ENCODE data around the gene PFN1.

Gene PFN1

GRCh38 chr17:4948166-4948930 is at the start of gene PFN1:
Gene PFN1, minus strand, starts transcription at chr17:4948530. Its CDS starts 136 bp downstream, at chr17:4948394.
- TF ChIP-seq CTCF (IDR thresholded peaks at IDR 0.05; ENCODE audit: unreplicated experiment in 3 of 3), result no peak
- H3K9me3 Mint-ChIP-seq, result no peaks in the 10 kb centered on the region
- peak within 1 kb of the TSS; percentile 98 to 99 (median 99) for H3K27ac Mint-ChIP-seq
- no peaks in the 10 kb centered on the region for H3K27me3 Mint-ChIP-seq (ENCODE audit: low read depth)
- H3K36me3 Mint-ChIP-seq (ENCODE audit: low read depth), result peaks cover 31% of the 10 kb centered on the region
- H3K4me3 Mint-ChIP-seq, result peak within 1 kb of the TSS; percentile 95 to 98 (median 96)
- H3K4me1 Mint-ChIP-seq, result peaks cover 46% of the 10 kb centered on the region

GRCh38 chr17:4997302-4998026 is 49.1 kb upstream of the PFN1 start, which contains the start of the genes INCA1 and KIF1C:
Gene INCA1, minus strand, starts transcription at chr17:4997522. Its CDS starts 3,085 bp downstream, at chr17:4994437.
Gene KIF1C, plus strand, starts transcription at chr17:4997950. Its CDS starts 2,297 bp downstream, at chr17:5000247.
- peak in 1 of 3 experiments; percentile 18 for TF ChIP-seq CTCF (IDR thresholded peaks at IDR 0.05; ENCODE audit: unreplicated experiment in 3 of 3)
- Mint-ChIP-seq H3K4me1 (peaks cover 22% of the 10 kb centered on the region), H3K4me3 (peak within 1 kb of the TSS; percentile 82 to 94 (median 87)), H3K36me3 (ENCODE audit: low read depth) (peaks cover 17% of the 10 kb centered on the region), H3K9me3 (no peaks in the 10 kb centered on the region), H3K27me3 (ENCODE audit: low read depth) (no peaks in the 10 kb centered on the region), H3K27ac (peak within 1 kb of the TSS; percentile 91 to 97 (median 95))

- peak overlapping the region in 1 of 3 experiments; percentile 19 for H3K4me3 Mint-ChIP-seq
- H3K36me3 Mint-ChIP-seq (ENCODE audit: low read depth), result no peaks in the 10 kb centered on the region
- TF ChIP-seq CTCF (IDR thresholded peaks at IDR 0.05; ENCODE audit: unreplicated experiment in 3 of 3), result no peak
- no peak overlapping the region for H3K27ac Mint-ChIP-seq
- H3K9me3 Mint-ChIP-seq, result no peaks in the 10 kb centered on the region
- H3K27me3 Mint-ChIP-seq (ENCODE audit: low read depth), result no peaks in the 10 kb centered on the region
- H3K4me1 Mint-ChIP-seq, result peaks cover 15% of the 10 kb centered on the region
Observed at GRCh38 chr17:4994081-4994595, 45.8 kb upstream of the PFN1 start.

- Mint-ChIP-seq H3K27ac (peak overlapping the region; percentile 67 to 90 (median 83)), H3K4me1 (peaks cover 34% of the 10 kb centered on the region), H3K36me3 (ENCODE audit: low read depth) (peaks cover 4% of the 10 kb centered on the region), H3K9me3 (no peaks in the 10 kb centered on the region), H3K27me3 (ENCODE audit: low read depth) (no peaks in the 10 kb centered on the region), H3K4me3 (peak overlapping the region; percentile 83 to 92 (median 88))
- no peak for TF ChIP-seq CTCF (IDR thresholded peaks at IDR 0.05; ENCODE audit: unreplicated experiment in 3 of 3)
Observed at GRCh38 chr17:4987767-4988567, 39.6 kb upstream of the PFN1 start.

DNA sequence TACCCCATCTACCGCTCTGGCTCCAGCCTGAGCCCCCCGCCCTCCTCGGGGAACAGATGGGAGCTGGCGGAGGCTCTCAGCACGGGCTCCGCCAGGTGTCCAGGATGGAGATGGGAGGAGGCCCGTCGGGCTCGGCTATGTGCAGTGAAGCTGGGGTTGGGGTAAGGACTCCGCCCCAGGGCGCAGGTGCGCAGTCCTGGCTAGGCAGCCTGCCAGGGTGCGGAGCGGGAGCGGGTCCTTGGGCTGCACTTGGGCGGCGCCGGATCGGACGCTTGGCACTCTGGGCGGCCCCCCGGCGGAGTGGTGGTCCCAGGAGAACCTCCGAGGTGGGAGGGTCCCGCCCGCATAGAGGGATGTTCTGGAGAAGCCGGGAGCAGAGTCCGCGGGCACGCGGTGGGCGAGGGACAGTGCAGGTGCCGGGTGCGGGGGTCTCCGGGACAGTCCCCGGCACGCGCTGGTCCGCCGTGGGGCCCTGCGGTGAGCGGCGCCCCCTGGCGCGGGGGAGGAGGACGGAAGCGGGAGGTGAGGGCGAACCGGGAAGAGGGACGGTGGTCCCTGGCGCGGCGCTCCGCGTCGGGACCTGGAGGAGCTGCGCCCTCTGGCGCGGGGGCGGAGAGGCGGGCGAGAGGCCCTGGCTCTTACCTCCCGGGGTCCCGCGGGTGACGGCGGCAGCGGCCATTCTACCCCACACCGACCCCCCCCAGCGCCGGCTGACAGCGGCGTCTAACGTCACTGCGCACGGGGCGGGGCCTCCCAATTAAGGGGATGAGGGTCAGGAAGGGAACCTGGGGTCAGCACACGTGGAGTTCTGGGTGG is 38.8 kb upstream of the PFN1 start, which contains the start of gene CAMTA2:
TSS of gene CAMTA2 (minus strand) at position 725 of the 816 bp plus-strand sequence. CDS start 1,453 bp downstream, outside the sequence.
- H3K9me3 Mint-ChIP-seq, result no peaks in the 10 kb centered on the region
- H3K4me3 Mint-ChIP-seq, result peak within 1 kb of the TSS; percentile 83 to 92 (median 88)
- peak; percentile 58 to 78 (median 66) for TF ChIP-seq CTCF (IDR thresholded peaks at IDR 0.05; ENCODE audit: unreplicated experiment in 3 of 3)
- H3K4me1 Mint-ChIP-seq, result peaks cover 34% of the 10 kb centered on the region
- H3K27me3 Mint-ChIP-seq (ENCODE audit: low read depth), result no peaks in the 10 kb centered on the region
- H3K36me3 Mint-ChIP-seq (ENCODE audit: low read depth), result peaks cover 8% of the 10 kb centered on the region
- peak within 1 kb of the TSS; percentile 75 to 90 (median 83) for H3K27ac Mint-ChIP-seq

All from nephron (organoid).